Measurements from ENCODE around the gene TMEM204. TPM values are rescaled to one million over a fixed set of nuclear protein-coding genes. Genes with fewer than 3 reads are reported as not detected.

The TMEM204 gene
- total RNA-seq, 6 donors from 2014 or later, result 31.4 to 112 (median 48.4) TPM

GRCh38 chr16:1523581-1524245 lies 9.8 kb upstream of the TMEM204 start:
- 89 to 94% methylated on average over 12 to 30 of the region's 30 CpGs for WGBS, 2 donors
- peaks cover 0 to 40% (median 24%) of the 10 kb centered on the region in 4 donors for H3K36me3 ChIP-seq
- TF ChIP-seq CTCF (IDR thresholded peaks at IDR 0.05), result no peak
- no peak for TF ChIP-seq POLR2AphosphoS5 (IDR thresholded peaks at IDR 0.05)
- no peak for TF ChIP-seq POLR2A (IDR thresholded peaks at IDR 0.05)
- TF ChIP-seq EP300 (IDR thresholded peaks at IDR 0.05), result no peak

GRCh38 chr16:1524366-1524765 lies 9.1 kb upstream of the TMEM204 start:
- Histone ChIP-seq H3K4me1 (peaks cover 12 to 30% (median 30%) of the 10 kb centered on the region in 4 donors), H3K27ac (no peak overlapping the region), H3K36me3 (peaks cover 0 to 34% (median 20%) of the 10 kb centered on the region in 4 donors), H3K9me3 (no peaks in the 10 kb centered on the region), H3K4me3 (no peak overlapping the region), H3K27me3 (no peaks in the 10 kb centered on the region)
- ATAC-seq (ENCODE audit: low FRiP score in 2 of 2) (no peak), DNase-seq (peak in 1 of 2 donors; percentile 79)
- TF ChIP-seq EP300 (IDR thresholded peaks at IDR 0.05) (no peak), POLR2AphosphoS5 (IDR thresholded peaks at IDR 0.05) (no peak), CTCF (IDR thresholded peaks at IDR 0.05) (no peak)
- 92 to 93% methylated on average over 8 to 26 of the region's 26 CpGs for WGBS, 2 donors

More at GRCh38 chr16:1523581-1524245, 9.8 kb upstream of the TMEM204 start:
- Histone ChIP-seq H3K27ac (no peak overlapping the region), H3K4me3 (no peak overlapping the region), H3K27me3 (no peaks in the 10 kb centered on the region), H3K4me1 (peaks cover 9 to 23% (median 23%) of the 10 kb centered on the region in 4 donors), H3K9me3 (no peaks in the 10 kb centered on the region)
- DNase-seq (peak in 1 of 2 donors; percentile 69), ATAC-seq (ENCODE audit: low FRiP score in 2 of 2) (no peak)

GRCh38 chr16:1525871-1526607 lies 7.4 kb upstream of the TMEM204 start:
- no peaks in the 10 kb centered on the region for H3K9me3 ChIP-seq
- no peak for ATAC-seq (ENCODE audit: low FRiP score in 2 of 2)
- WGBS, 2 donors, result 90 to 100% methylated on average over 6 to 32 of the region's 44 CpGs

More at GRCh38 chr16:1525871-1526607, 7.4 kb upstream of the TMEM204 start:
- DNase-seq, result peak in 1 of 2 donors; percentile 75
- TF ChIP-seq POLR2AphosphoS5 (IDR thresholded peaks at IDR 0.05) (no peak), POLR2A (IDR thresholded peaks at IDR 0.05) (no peak), CTCF (IDR thresholded peaks at IDR 0.05) (no peak), EP300 (IDR thresholded peaks at IDR 0.05) (no peak)
- H3K4me1 ChIP-seq, result peaks cover 24 to 45% (median 44%) of the 10 kb centered on the region in 4 donors
- no peak overlapping the region for H3K4me3 ChIP-seq
- H3K27ac ChIP-seq, result peak overlapping the region in 1 of 4 donors; percentile 69
- no peaks in the 10 kb centered on the region for H3K27me3 ChIP-seq
- peaks cover 0 to 19% (median 8%) of the 10 kb centered on the region in 4 donors for H3K36me3 ChIP-seq
